ENCODE data around the gene SAMD13.

GRCh38 chr1:84361796-84362195, 60.3 kb downstream of the SAMD13 start:
- TF ChIP-seq RAD21 (IDR thresholded peaks at IDR 0.05) (no peak), CTCF (IDR thresholded peaks at IDR 0.05; ENCODE audit: low read depth, low read length, missing input control) (no peak), TAF1 (conservative IDR thresholded peaks at IDR 0.05) (no peak), YY1 (IDR thresholded peaks at IDR 0.05) (no peak), SP1 (IDR thresholded peaks at IDR 0.05) (no peak), MAX (IDR thresholded peaks at IDR 0.05) (no peak)
